HG03469 (cell line): Measurements from ENCODE around the gene CCN2.

Experiments used
- ATAC-seq: cut with Tn5 transposase; IDR thresholded peaks from one replicate; pipeline ENCODE4 v1.9.1; 2021; ENCODE audit warnings: mild to moderate bottlenecking, moderate library complexity, moderate number of reproducible peaks; ENCODE audit not compliant: unreplicated experiment

Gene CCN2

GRCh38 chr6:131950767-131951575, at the start of gene CCN2:
Gene CCN2, minus strand, starts transcription at chr6:131951372. Its CDS starts 200 bp downstream, at chr6:131951172.
- no peak for ATAC-seq

GRCh38 chr6:132000296-132000695, 49.1 kb upstream of the CCN2 start:
- ATAC-seq: no peak

DNA sequence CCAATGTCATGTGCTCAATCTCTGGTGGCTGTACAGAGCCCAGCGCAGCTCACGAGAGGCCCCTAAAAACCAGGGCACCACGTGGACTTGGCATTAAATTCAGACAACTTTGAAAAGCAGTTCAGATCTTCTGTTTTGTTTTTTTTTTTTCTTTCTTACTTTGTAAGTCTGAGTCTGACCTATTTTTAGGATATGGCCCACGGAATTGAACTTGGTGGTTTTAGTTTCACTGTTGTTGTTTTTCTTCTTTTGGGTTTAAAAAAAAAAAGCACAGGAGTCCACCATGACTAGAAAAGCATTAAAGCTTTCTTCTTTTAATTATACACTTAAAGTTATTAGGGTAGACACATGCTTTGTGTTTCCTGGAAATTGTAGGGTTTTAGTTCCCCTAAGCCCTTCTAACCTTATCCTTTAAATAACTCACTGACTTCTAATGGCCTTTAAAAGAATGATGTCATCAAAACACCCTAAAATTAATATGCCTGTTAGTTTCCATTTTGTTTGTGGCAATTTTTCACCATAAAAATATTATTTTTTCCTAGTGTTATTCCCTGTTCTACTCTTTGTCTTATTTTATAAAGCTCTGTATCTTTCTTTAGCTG, 48.5 kb upstream of the CCN2 start:
- ATAC-seq: no peak

DNA sequence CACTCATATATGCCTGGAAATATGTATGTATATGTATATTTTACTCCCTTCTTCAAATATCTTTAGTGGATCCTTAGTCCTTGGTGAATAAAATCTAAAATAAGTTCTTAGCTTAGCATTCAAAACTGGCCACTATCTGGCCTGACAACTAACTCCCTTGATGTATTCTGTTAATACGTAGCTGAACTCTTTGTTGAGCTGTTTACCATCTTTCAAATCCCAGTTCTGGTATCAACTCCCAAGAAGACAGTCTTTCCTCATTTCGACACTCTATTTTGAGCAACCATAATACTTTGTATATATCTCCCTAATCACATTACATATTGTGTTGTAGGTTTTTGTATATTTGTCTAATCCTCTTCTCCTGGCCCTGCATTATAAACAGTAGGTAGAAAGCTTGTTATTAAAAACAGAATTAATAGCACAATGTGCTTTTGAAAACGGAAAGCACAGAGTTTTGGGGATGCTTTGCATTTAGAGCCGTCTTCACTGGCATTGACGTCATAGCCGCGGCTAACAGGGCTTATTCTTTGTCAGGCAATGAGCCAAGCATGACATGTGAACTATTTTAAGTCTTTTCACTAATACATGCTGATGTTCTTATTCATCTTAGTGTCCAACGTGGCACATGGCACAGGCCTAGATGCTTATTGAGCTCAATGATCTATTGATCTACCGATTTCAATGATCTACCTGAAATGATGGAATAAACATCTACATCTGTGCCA, 47.2 kb upstream of the CCN2 start:
- ATAC-seq: no peak

GRCh38 chr6:131997429-131998153, 46.4 kb upstream of the CCN2 start:
- no peak for ATAC-seq

GRCh38 chr6:131995917-131996316, 44.7 kb upstream of the CCN2 start:
- no peak for ATAC-seq

- ATAC-seq: no peak
These were observed 41.4 kb upstream of the CCN2 start for GRCh38 chr6:131992557-131992956.

DNA sequence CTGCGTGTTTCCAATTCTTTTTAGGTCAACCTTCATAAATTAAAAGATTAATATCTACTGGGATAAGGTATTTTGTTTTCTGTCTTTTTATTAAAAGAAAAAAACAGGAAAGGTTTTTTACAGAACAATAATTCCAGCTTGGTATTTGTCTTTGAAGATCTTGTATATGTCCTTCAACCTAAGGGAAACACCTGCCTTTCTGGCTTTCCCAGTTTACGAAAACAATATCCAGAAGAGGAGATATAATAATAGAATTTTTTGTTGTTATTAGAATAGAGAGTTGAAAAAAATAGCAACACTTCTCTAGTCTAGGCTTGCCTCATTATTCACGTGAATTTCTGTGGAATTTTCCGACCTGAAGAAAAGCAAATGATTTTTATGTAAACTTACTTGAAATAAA, 37.9 kb upstream of the CCN2 start:
- ATAC-seq: no peak

- no peak for ATAC-seq
These were observed 31.6 kb upstream of the CCN2 start for GRCh38 chr6:131982740-131983259.

- no peak for ATAC-seq
These were observed 30.4 kb upstream of the CCN2 start for GRCh38 chr6:131981624-131981978.

- no peak for ATAC-seq
These were observed 29.8 kb upstream of the CCN2 start for GRCh38 chr6:131980791-131981623.

GRCh38 chr6:131980338-131980790, 29.2 kb upstream of the CCN2 start:
- ATAC-seq: no peak

GRCh38 chr6:131979515-131980337, 28.6 kb upstream of the CCN2 start:
- no peak for ATAC-seq

DNA sequence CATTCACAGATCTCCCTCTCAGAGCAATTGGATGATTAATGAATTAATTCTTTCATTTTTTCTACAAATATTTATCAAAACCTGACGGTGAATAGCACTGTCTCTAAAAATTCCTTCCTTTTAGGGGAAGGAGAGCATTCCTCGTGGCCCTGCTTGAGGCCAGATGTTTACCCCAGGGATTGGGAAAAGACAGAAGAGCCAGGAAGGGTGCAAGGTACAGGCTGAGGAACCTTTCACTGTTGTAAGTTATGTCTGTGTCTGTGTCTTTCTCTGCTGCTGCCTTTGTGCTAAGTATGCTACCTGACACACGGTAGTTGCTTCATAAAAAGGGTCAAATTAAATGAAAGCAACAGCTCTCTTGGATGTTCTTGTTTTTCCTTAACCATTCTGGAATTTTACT, 27.4 kb upstream of the CCN2 start:
- no peak for ATAC-seq

- no peak for ATAC-seq
These were observed 25.4 kb upstream of the CCN2 start for GRCh38 chr6:131976545-131977061.

GRCh38 chr6:131972741-131973140, 21.6 kb upstream of the CCN2 start:
- no peak for ATAC-seq

- ATAC-seq: no peak
These were observed 19.1 kb upstream of the CCN2 start for GRCh38 chr6:131970076-131970859.

- no peak for ATAC-seq
These were observed 17.5 kb upstream of the CCN2 start for GRCh38 chr6:131968656-131969055.
